Nephron (organoid): ENCODE measurements around the gene PACRG.
"Not testable (repeated sequence)": the region's sequence is repeated elsewhere in the genome, so short reads cannot be mapped to it uniquely, and the experiment has no call there.

Source experiments
- H3K27ac Mint-ChIP-seq, 3 experiments: 2 replicates each; pipeline ENCODE4 v1.8.0; 2020; ENCODE audit warnings: mixed read lengths in 3 of 3, mild to moderate bottlenecking in 2 of 3, moderate library complexity in 1 of 3
- H3K27me3 Mint-ChIP-seq: 2 replicates; pipeline ENCODE4 v1.8.0; 2021; ENCODE audit warnings: low read depth, mild to moderate bottlenecking, moderate library complexity, mixed read lengths
- H3K36me3 Mint-ChIP-seq: 2 replicates; pipeline ENCODE4 v1.8.0; 2020; ENCODE audit warnings: low read depth, mixed read lengths
- H3K4me1 Mint-ChIP-seq: 2 replicates; pipeline ENCODE4 v1.8.0; 2020; ENCODE audit warnings: mixed read lengths
- H3K4me3 Mint-ChIP-seq, 3 experiments: 2 replicates each; pipeline ENCODE4 v1.8.0; 2020; ENCODE audit warnings: mild to moderate bottlenecking in 3 of 3, mixed read lengths in 3 of 3, moderate library complexity in 2 of 3
- H3K9me3 Mint-ChIP-seq: 2 replicates; pipeline ENCODE4 v1.8.0; 2020; ENCODE audit warnings: mixed read lengths
- CTCF ChIP-seq, 3 experiments: fragments of 200-600 bp; sonication (generic); IDR thresholded peaks; one replicate each; pipeline ENCODE4 v1.5.0; 2021; ENCODE audit warnings: antibody characterized with exemption in 3 of 3; ENCODE audit not compliant: unreplicated experiment in 3 of 3

PACRG gene

GRCh38 chr6:162727322-162728182 lies at the start of gene PACRG, which contains the start of gene PRKN:
Gene PACRG (plus strand): TSS chr6:162727974.
Gene PRKN (minus strand): TSS chr6:162727766.
- TF ChIP-seq CTCF (IDR thresholded peaks at IDR 0.05; ENCODE audit: unreplicated experiment in 3 of 3) = no peak
- H3K4me1 Mint-ChIP-seq = peaks cover 7% of the 10 kb centered on the region
- no peaks in the 10 kb centered on the region for H3K9me3 Mint-ChIP-seq
- H3K27ac Mint-ChIP-seq = peak within 1 kb of the TSS; percentile 93 to 98 (median 97)
- H3K36me3 Mint-ChIP-seq = no peaks in the 10 kb centered on the region
- H3K4me3 Mint-ChIP-seq = peak within 1 kb of the TSS; percentile 92 to 99 (median 94)
- peaks cover 4% of the 10 kb centered on the region for H3K27me3 Mint-ChIP-seq

GRCh38 chr6:162678896-162679295 lies 48.9 kb upstream of the PACRG start:
- H3K4me3 Mint-ChIP-seq, H3K9me3 Mint-ChIP-seq, H3K27ac Mint-ChIP-seq, H3K36me3 Mint-ChIP-seq, H3K27me3 Mint-ChIP-seq: not testable (repeated sequence)
- H3K4me1 Mint-ChIP-seq = peaks cover 13% of the 10 kb centered on the region

- Mint-ChIP-seq H3K4me1 (peaks cover 19% of the 10 kb centered on the region), H3K27ac (no peak overlapping the region), H3K4me3 (no peak overlapping the region), H3K36me3 (no peaks in the 10 kb centered on the region), H3K9me3 (no peaks in the 10 kb centered on the region), H3K27me3 (no peaks in the 10 kb centered on the region)
- TF ChIP-seq CTCF (IDR thresholded peaks at IDR 0.05; ENCODE audit: unreplicated experiment in 3 of 3) = no peak
Observed at GRCh38 chr6:162679681-162680080, 48.1 kb upstream of the PACRG start.

GRCh38 chr6:162680367-162680766 lies 47.4 kb upstream of the PACRG start:
- H3K27ac Mint-ChIP-seq = no peak overlapping the region
- H3K4me3 Mint-ChIP-seq = no peak overlapping the region
- H3K4me1 Mint-ChIP-seq = peaks cover 19% of the 10 kb centered on the region
- TF ChIP-seq CTCF (IDR thresholded peaks at IDR 0.05; ENCODE audit: unreplicated experiment in 3 of 3) = no peak
- no peaks in the 10 kb centered on the region for H3K36me3 Mint-ChIP-seq
- no peaks in the 10 kb centered on the region for H3K9me3 Mint-ChIP-seq
- H3K27me3 Mint-ChIP-seq = no peaks in the 10 kb centered on the region

- TF ChIP-seq CTCF (IDR thresholded peaks at IDR 0.05; ENCODE audit: unreplicated experiment in 3 of 3) = no peak
- Mint-ChIP-seq H3K36me3 (no peaks in the 10 kb centered on the region), H3K4me1 (peaks cover 23% of the 10 kb centered on the region), H3K27ac (no peak overlapping the region), H3K9me3 (no peaks in the 10 kb centered on the region), H3K4me3 (no peak overlapping the region), H3K27me3 (no peaks in the 10 kb centered on the region)
Observed at GRCh38 chr6:162680871-162681270, 46.9 kb upstream of the PACRG start.

- Mint-ChIP-seq H3K9me3 (peaks cover 3% of the 10 kb centered on the region), H3K27me3 (no peaks in the 10 kb centered on the region), H3K4me3 (no peak overlapping the region), H3K4me1 (peaks cover 24% of the 10 kb centered on the region), H3K27ac (no peak overlapping the region), H3K36me3 (no peaks in the 10 kb centered on the region)
- no peak for TF ChIP-seq CTCF (IDR thresholded peaks at IDR 0.05; ENCODE audit: unreplicated experiment in 3 of 3)
Observed at GRCh38 chr6:162681447-162681846, 46.3 kb upstream of the PACRG start.
